Right lobe of liver (tissue), 4 donors: Measurements from ENCODE around the gene C20orf173.

ENCODE experiments used
- CTCF ChIP-seq, 4 donors: fragments of 200-600 bp in 3 of 4; fragments of 450-650 bp in 1 of 4; IDR thresholded peaks; one replicate each; pipeline versions ENCODE4 v1.5.1 to v1.8.0; 2016 to 2022; ENCODE audit warnings: antibody characterized with exemption in 4 of 4, mild to moderate bottlenecking in 2 of 4
- POLR2A ChIP-seq: fragments of 450-650 bp; IDR thresholded peaks from one replicate; pipeline ENCODE4 v1.6.1; 2017; ENCODE audit warnings: antibody characterized with exemption, mild to moderate bottlenecking
- donor health status: DM: no; HTN: no; CAD: no.
- donor health status: DM: no; HTN: no; CAD: no.
- donor health status: DM: no; HTN: yes; CAD: no.

- TF ChIP-seq CTCF (IDR thresholded peaks at IDR 0.05) (no peak), POLR2A (no peak)
These were observed 43.4 kb upstream of the C20orf173 start for GRCh38 chr20:35572838-35573237.
